ENCODE data around the gene SRSF8.
A peak's percentile ranks its signal among the peaks of the same experiment; 100 is the strongest.
"Not testable (repeated sequence)": the region's sequence is repeated elsewhere in the genome, so short reads cannot be mapped to it uniquely, and the experiment has no call there.

Gene SRSF8

DNA sequence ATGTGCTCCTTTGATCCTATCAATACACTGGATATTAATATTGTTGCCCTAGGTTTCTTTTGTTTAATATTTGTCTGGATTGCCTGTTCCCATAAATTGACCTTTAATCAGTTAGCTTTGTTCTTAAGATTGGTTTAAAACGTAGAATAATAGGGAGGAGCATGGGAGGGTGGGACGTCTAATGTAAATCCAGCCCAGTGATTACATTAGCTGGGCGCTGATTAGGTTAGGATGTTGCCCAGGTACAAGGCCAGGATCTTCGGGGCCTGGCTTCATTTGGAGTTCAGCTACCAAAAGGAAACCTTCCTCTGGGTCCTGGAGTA lies at the start of gene SRSF8:
SRSF8 (plus strand) TSS at position 204 of the 323 bp plus-strand sequence. CDS start 308 bp downstream, outside the sequence.
- no peak for DNase-seq
- H3K4me2 ChIP-seq (ENCODE audit: insufficient read depth, low read length), result peak within 1 kb of the TSS; percentile 77
- peak within 1 kb of the TSS; percentile 84 for H2AFZ ChIP-seq (ENCODE audit: low read depth, low read length)

GRCh38 chr11:95021468-95021867 lies 45.3 kb upstream of the SRSF8 start:
- H3K4me1 ChIP-seq (ENCODE audit: insufficient read depth, low read length); H4K20me1 ChIP-seq (ENCODE audit: insufficient read depth, low read length); H3K27ac ChIP-seq (ENCODE audit: low read length); H3K79me2 ChIP-seq (ENCODE audit: insufficient read depth, low read length); DNase-seq; ATAC-seq (ENCODE audit: insufficient read depth, low read depth); H3K4me2 ChIP-seq (ENCODE audit: insufficient read depth, low read length); H3K27me3 ChIP-seq (ENCODE audit: insufficient read depth, low read length, poor library complexity); H3K4me3 ChIP-seq (ENCODE audit: low read depth in 1 of 2, low read length in 2 of 2); H3K36me3 ChIP-seq (ENCODE audit: insufficient read depth, low read length); H3K9me3 ChIP-seq (ENCODE audit: insufficient read depth, low read length, severe bottlenecking); H2AFZ ChIP-seq (ENCODE audit: low read depth, low read length); H3K9ac ChIP-seq (ENCODE audit: low read depth, low read length): not testable (repeated sequence)

More for the DNA sequence above, at the start of gene SRSF8:
- Histone ChIP-seq H3K27ac (ENCODE audit: low read length) (peak within 1 kb of the TSS; percentile 87), H3K36me3 (ENCODE audit: insufficient read depth, low read length) (peaks cover 4% of the 10 kb centered on the region; the same call in 1 of the 2 replicates), H3K79me2 (ENCODE audit: insufficient read depth, low read length) (peaks cover 33% of the 10 kb centered on the region), H3K4me1 (ENCODE audit: insufficient read depth, low read length) (peaks cover 28% of the 10 kb centered on the region), H3K9ac (ENCODE audit: low read depth, low read length) (peak within 1 kb of the TSS; percentile 69), H3K27me3 (ENCODE audit: insufficient read depth, low read length, poor library complexity) (no peaks in the 10 kb centered on the region), H3K4me3 (ENCODE audit: low read depth in 1 of 2, low read length in 2 of 2) (peak within 1 kb of the TSS; percentile 62 to 73), H3K9me3 (ENCODE audit: insufficient read depth, low read length, severe bottlenecking) (no peaks in the 10 kb centered on the region), H4K20me1 (ENCODE audit: insufficient read depth, low read length) (peaks cover 4% of the 10 kb centered on the region; the same call in 1 of the 2 replicates)
- peak; percentile 40 for ATAC-seq (ENCODE audit: insufficient read depth, low read depth)
- no peak for TF ChIP-seq EZH2 (IDR thresholded peaks at IDR 0.05; ENCODE audit: borderline replicate concordance, low read depth, low read length, severe bottlenecking)
- TF ChIP-seq, protein P1, sequence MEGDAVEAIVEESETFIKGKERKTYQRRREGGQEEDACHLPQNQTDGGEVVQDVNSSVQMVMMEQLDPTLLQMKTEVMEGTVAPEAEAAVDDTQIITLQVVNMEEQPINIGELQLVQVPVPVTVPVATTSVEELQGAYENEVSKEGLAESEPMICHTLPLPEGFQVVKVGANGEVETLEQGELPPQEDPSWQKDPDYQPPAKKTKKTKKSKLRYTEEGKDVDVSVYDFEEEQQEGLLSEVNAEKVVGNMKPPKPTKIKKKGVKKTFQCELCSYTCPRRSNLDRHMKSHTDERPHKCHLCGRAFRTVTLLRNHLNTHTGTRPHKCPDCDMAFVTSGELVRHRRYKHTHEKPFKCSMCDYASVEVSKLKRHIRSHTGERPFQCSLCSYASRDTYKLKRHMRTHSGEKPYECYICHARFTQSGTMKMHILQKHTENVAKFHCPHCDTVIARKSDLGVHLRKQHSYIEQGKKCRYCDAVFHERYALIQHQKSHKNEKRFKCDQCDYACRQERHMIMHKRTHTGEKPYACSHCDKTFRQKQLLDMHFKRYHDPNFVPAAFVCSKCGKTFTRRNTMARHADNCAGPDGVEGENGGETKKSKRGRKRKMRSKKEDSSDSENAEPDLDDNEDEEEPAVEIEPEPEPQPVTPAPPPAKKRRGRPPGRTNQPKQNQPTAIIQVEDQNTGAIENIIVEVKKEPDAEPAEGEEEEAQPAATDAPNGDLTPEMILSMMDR (IDR thresholded peaks at IDR 0.05; ENCODE audit: borderline replicate concordance, extremely low read depth, low read length, poor library complexity, severe bottlenecking), result no peak

DNA sequence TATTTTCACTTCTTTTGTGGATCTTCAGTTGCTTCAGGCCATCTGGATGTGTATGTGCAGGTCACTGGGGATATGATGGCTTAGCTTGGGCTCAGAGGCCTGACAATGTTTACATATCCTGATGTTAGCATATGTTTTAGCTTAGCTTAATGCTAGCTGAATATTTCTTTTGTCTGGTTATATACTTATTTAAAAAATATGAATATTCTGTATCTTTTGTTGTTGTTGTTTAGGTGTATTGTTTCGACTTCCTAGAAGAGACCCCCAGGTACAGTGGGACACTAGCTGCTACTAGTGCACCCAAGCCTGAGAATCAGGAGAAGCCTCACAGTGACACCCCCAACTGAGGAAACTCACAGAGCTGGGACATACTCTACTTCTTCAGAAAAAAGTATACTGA lies 41.8 kb upstream of the SRSF8 start, which contains the start of gene KDM4E:
KDM4E (plus strand) TSS at position 301 of the 400 bp plus-strand sequence. CDS start 300 bp downstream, outside the sequence.
- TF ChIP-seq EZH2 (IDR thresholded peaks at IDR 0.05; ENCODE audit: borderline replicate concordance, low read depth, low read length, severe bottlenecking), result no peak
- TF ChIP-seq, protein P1 (IDR thresholded peaks at IDR 0.05; ENCODE audit: borderline replicate concordance, extremely low read depth, low read length, poor library complexity, severe bottlenecking), result no peak
- no peaks in the 10 kb centered on the region for H3K79me2 ChIP-seq (ENCODE audit: insufficient read depth, low read length)
- no peak within 1 kb of the TSS for H3K4me3 ChIP-seq (ENCODE audit: low read depth in 1 of 2, low read length in 2 of 2)
- no peaks in the 10 kb centered on the region for H3K4me1 ChIP-seq (ENCODE audit: insufficient read depth, low read length)
- H4K20me1 ChIP-seq (ENCODE audit: insufficient read depth, low read length), result no peaks in the 10 kb centered on the region
- H3K4me2 ChIP-seq (ENCODE audit: insufficient read depth, low read length), result no peak within 1 kb of the TSS
- no peaks in the 10 kb centered on the region for H3K36me3 ChIP-seq (ENCODE audit: insufficient read depth, low read length)
- no peaks in the 10 kb centered on the region for H3K27me3 ChIP-seq (ENCODE audit: insufficient read depth, low read length, poor library complexity)
- DNase-seq (no peak), ATAC-seq (ENCODE audit: insufficient read depth, low read depth) (no peak)
- no peak within 1 kb of the TSS for H3K9ac ChIP-seq (ENCODE audit: low read depth, low read length)
- no peaks in the 10 kb centered on the region for H3K9me3 ChIP-seq (ENCODE audit: insufficient read depth, low read length, severe bottlenecking)
- no peak within 1 kb of the TSS for H3K27ac ChIP-seq (ENCODE audit: low read length)
- H2AFZ ChIP-seq (ENCODE audit: low read depth, low read length), result no peak within 1 kb of the TSS

GRCh38 chr11:95025594-95025993 lies 41.1 kb upstream of the SRSF8 start:
- H3K79me2 ChIP-seq (ENCODE audit: insufficient read depth, low read length); H3K9ac ChIP-seq (ENCODE audit: low read depth, low read length); ATAC-seq (ENCODE audit: insufficient read depth, low read depth); DNase-seq; H3K27me3 ChIP-seq (ENCODE audit: insufficient read depth, low read length, poor library complexity); H3K4me1 ChIP-seq (ENCODE audit: insufficient read depth, low read length); H3K4me2 ChIP-seq (ENCODE audit: insufficient read depth, low read length); H3K9me3 ChIP-seq (ENCODE audit: insufficient read depth, low read length, severe bottlenecking); H2AFZ ChIP-seq (ENCODE audit: low read depth, low read length); H3K27ac ChIP-seq (ENCODE audit: low read length); H4K20me1 ChIP-seq (ENCODE audit: insufficient read depth, low read length); H3K36me3 ChIP-seq (ENCODE audit: insufficient read depth, low read length); H3K4me3 ChIP-seq (ENCODE audit: low read depth in 1 of 2, low read length in 2 of 2): not testable (repeated sequence)

Measured in DND-41 (cell line).